ENCODE data around the gene DHX58.
A peak's percentile ranks its signal among the peaks of the same experiment; 100 is the strongest.

DHX58 gene

GRCh38 chr17:42087042-42087701, 25.3 kb downstream of the DHX58 start:
- no peak for DNase-seq (ENCODE audit: low spot score)

- peak; percentile 11 for DNase-seq (ENCODE audit: low spot score)
Measured at GRCh38 chr17:42081516-42082129, 30.9 kb downstream of the DHX58 start.

GRCh38 chr17:42079541-42079940, 33.0 kb downstream of the DHX58 start:
- no peak for DNase-seq (ENCODE audit: low spot score)

DNA sequence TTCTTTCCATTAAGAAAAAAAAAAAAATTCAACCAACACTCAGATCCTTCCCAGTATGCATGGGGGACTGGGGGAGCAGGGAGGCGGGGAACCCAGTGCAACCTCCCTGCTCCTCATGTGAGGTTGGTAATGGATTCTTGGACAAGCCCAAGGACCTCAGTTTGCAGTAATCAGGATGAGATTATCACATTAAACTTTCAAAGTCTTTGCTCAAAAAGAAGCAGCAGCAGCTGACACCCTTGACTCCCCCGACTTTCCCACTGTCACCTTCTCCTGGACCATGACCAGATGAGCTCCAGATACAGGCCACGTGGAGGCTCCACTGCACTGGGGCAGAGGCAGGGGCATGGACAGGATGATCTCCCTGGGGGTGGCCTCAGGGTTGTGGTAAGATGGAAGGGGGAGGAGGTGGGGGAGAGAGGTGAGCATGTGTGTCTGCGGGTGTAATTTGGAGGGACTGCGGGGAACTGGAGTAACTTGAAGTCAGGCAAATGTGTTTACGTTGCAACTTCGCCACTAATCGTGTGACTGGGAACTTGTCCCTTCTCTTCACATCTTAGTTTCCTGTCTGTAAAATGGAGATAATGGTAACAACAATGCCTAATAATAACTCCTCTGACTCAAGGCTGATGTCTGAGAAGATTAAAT, 34.0 kb downstream of the DHX58 start:
- DNase-seq (ENCODE audit: low spot score) = no peak

DNA sequence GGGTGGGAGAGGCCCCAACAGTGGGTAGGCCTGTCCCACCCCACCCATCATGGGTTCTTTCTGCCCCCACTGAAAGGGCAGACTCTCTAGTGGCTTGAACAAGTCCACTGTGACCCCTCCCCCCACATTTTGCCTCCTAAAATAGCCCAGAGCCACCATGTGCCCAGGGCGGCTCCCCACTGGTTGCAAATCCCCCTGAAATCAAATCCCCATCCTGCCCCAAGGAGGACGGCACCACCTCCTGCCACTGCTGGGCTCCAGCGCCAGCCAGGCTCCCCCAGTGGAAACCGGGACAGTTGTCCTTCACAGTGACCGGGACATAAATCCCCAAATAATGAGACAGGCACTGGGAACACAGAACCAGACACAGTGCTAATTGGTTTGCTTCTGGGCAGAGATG, 34.8 kb downstream of the DHX58 start:
- DNase-seq (ENCODE audit: low spot score) = no peak

DNA sequence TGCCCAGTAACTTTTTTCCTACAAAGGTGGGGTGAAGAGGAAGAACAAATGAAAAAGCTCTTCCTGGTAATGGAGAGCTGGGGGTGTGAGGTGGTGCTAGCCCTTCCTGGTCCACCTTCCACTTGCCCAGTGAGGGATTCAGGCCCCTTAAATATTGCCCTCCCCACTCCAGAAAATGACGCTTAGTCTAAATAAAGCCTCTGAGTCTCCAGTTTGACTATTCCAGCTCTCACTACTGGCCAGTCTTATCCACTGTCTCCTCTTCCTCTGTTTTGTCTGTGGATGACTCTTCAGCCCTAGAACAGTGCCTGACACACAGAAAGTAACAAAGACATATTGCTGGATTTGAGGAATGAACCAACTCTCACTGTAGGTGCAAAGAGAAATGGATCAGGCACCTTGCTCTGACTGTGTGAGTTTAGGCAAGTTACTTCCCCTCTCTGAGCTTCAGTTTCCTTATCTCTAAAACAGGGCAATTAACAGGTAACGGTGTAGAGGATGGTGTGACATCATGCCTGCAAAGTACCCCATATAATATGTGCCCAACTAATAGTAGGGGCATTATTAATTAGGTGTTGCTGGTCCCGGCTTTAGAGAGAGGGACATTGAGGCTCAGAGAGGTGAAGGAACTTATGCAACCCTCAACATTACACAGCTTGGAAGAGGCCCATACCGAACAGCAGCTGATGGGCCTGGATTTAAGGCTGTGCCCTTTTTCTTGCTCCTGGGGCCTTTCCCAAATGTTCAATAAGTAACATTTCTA, 35.5 kb downstream of the DHX58 start:
- no peak for DNase-seq (ENCODE audit: low spot score)

DNA sequence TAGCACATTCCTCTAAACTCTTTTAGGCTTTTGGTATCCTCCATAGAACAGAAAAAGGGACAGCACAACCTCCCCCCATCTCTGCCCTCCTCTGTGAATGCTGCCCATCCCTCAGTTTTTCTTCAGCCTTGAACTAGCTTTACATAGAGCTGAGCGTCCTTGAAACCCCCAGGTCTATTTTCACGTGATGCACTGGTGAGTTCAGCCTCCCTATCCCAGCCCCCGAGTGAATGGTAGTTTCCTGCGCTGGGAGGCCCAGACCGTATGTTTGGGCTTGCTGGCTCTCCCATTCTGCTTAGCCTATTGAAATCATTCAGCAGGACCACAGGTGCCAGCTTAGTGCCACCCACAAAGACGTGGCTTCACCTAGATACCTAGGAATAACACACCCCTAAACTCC, 36.7 kb downstream of the DHX58 start:
- DNase-seq (ENCODE audit: low spot score) = no peak

GRCh38 chr17:42072323-42073187, 40.0 kb downstream of the DHX58 start:
- no peak for DNase-seq (ENCODE audit: low spot score)

DNA sequence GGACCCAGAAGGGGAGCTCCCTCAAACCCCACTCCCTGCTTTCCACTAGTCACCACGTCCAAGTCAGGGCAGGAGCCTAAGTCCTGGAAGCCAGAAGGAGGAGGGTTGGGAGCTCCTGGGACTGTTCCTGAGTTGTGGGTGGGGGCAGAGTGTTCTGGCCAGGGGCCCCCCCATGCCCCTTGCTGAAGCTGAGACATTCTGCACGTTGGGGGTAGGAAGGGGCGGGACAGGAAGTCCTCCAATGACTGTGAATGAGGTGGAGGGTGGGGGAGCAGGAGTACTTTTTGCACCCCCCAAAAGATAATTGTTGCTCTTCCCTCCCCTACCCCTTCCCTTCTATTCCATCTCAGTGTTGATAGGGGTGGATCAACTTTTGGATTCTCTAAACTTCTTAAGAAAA, 40.7 kb downstream of the DHX58 start:
- no peak for DNase-seq (ENCODE audit: low spot score)

- no peak for DNase-seq (ENCODE audit: low spot score)
Measured at GRCh38 chr17:42068979-42069378, 43.5 kb downstream of the DHX58 start.

DNA sequence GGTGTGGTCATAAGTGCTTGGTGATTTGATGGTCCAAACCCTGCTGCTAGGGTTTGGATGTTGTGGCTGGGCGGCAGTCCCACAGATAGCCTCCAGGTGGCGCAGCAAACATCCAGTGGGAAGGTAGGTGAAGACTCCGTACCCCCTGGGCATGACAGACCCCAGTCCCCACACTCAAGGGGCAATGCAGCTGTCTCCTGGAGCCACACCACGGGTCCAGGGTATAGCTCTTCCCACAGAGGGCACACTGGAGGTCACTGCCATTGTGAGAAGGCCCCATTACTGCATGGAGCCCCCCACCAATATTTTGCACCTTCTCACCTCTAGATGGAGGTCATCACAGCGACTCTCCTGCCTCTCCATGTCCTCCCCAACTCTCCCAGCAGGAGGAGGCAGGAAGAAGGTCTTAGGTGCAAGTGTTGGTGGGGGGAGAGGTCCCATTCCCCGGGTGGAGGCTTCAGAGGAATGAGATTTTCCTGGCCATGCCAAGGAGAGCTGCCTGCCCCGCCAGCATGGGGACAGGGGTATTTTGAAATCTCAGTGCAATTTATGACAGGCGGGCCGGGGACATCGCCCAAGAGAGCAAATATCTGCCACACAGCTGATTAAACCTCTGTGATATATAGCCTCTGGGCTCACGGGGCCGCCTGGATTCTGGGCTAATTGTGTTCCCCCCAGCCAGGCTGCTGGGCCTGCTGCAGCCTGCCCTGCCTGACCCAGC, 45.0 kb downstream of the DHX58 start:
- peak; percentile 40 for DNase-seq (ENCODE audit: low spot score)

GRCh38 chr17:42065201-42065600, 47.3 kb downstream of the DHX58 start:
- DNase-seq (ENCODE audit: low spot score) = no peak

DNA sequence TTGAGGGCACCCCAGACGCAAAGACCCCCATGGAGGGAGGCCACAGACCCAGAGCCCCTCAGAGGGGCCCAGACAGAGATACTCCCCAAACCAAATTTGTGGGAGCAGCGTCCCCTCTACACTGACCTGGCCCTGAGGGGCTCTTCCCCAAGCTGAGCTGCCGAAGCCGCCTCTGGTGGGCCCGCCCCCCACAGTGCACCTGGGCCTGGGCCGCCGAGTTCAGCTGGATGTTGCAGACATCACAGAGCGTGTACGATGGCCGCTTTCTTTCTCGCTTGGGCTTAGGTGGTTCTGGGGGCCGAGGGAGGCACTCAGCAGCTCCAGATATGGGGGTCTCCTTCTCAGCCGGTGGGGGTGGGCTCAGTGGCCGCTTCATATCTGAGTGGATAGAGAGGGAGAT, 49.8 kb downstream of the DHX58 start:
- DNase-seq (ENCODE audit: low spot score) = no peak

- DNase-seq (ENCODE audit: low spot score) = no peak
Measured at GRCh38 chr17:42061646-42062487, 50.6 kb downstream of the DHX58 start.

GRCh38 chr17:42060231-42060630, 52.3 kb downstream of the DHX58 start:
- no peak for DNase-seq (ENCODE audit: low spot score)

GRCh38 chr17:42059815-42060214, 52.7 kb downstream of the DHX58 start:
- DNase-seq (ENCODE audit: low spot score) = no peak

DNA sequence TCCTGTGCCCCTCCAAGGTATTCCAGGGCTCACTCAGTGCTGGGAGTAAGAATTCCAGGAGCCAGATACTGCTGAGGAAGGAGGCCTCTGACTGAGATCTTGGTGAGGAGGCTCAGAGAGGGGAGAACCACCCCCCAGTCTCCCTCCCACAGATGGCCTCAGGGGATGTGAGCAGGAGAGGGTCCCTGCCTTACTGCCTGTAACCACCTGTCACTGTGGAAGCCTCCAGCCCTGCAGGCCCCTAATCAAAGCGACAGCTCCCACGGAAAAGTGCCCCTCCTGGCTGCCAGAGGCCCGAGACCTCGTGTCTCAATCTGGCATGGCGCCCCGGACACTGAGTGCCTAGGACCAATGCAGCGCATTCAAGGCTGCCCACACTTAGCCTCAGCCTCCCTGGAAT, 54.5 kb downstream of the DHX58 start:
- no peak for DNase-seq (ENCODE audit: low spot score)

DNA sequence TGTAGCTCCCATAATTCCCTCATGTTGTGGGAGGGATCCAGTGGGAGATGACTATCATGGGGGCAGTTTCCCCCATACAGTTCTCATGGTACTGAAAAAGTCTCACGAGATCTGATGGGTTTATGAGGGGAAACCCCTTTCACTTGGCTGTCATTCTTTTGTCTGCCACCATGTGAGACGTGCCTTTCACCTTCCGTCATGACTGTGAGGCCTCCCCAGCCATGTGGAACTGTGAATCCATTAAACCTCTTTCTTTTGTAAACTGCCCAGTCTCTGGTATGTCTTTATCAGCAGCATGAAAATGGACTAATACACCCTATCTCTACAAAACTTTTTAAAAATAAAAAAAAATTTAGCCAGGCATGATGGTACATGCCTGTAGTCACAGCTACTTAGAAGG, 55.9 kb downstream of the DHX58 start:
- no peak for DNase-seq (ENCODE audit: low spot score)

DNA sequence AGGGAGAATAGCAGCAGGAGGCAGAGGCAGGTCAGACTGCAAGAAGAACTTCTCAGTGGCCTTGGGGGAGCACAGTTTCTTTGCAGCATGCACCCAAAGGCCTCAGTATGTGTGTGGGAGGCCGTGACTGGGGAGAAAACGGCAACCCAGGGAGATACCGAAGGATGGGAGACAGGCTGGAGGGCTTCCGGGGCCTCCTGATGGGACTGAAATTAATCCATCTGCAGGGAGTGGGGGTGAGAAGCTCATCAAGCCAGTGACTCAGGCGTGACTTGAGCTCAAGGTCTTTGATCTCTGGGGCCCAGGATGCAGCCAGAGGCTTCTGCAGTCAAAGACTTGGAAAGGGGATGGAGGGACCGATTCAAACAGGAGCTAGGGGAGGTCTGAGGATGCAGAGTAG, 57.0 kb downstream of the DHX58 start:
- no peak for DNase-seq (ENCODE audit: low spot score)

DNA sequence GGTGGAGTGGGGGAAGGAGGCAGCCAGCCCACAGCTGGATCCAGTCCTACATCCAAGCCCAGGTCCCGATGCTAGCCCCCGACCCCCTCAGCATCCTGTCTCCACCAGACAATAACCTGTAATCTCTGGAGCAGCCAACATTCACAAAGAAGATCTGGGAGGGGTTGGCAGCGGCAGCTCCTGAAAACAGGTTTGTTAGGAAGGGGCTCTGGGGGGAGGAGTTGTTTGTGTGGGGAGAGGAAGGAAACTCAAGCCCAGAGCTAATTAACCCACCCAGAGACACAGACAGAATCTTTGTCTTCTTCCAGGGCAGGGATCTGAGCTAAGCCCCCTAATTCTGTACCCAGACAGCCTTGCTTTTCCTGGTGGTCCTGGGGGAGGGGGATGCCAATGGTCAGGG, 57.5 kb downstream of the DHX58 start:
- no peak for DNase-seq (ENCODE audit: low spot score)
